Endothelial cell of umbilical vein (primary cell): Measurements from ENCODE around the gene S100Z. TPM values are rescaled to one million over a fixed set of nuclear protein-coding genes. Genes with fewer than 3 reads are reported as not detected.
A peak's percentile ranks its signal among the peaks of the same experiment; 100 is the strongest.

Experiments
- BruUV-seq: library from RNA; stranded (reverse); fragments of 400-500 nt; replicated peaks from 2 replicates; lab custom pipeline; 2021; lab: Mats Ljungman, UMichigan
- CTCF ChIA-PET: fragments of 300-600, 350-600 bp; sonication (Branson Sonifier 250); formaldehyde crosslinking; loops from one replicate; lab custom pipeline; 2021; ENCODE audit warnings: antibody characterized with exemption, inconsistent platforms; lab: Charles Lee
- POLR2A ChIA-PET: fragments of 300-600, 350-600 bp; sonication (Branson Sonifier 250); formaldehyde crosslinking; loops from one replicate; lab custom pipeline; 2021; ENCODE audit warnings: antibody characterized with exemption, inconsistent platforms; lab: Charles Lee
- DNase-seq: peaks from one replicate; pipeline ENCODE4 v3.0.0-alpha.2; 2011; ENCODE audit warnings: low read depth, low spot score
- FAIRE-seq: peaks from 2 replicates; lab custom pipeline; 2011; peaks lifted over from hg19 to GRCh38; lab: Jason Lieb, UNC
- H2AFZ ChIP-seq: 2 replicates; pipeline ENCODE4 v1.6.0; 2012; ENCODE audit warnings: low read depth, low read length, control low read depth, inconsistent platforms
- H3K27ac ChIP-seq: 2 replicates; pipeline ENCODE4 v1.5.1; 2011; ENCODE audit warnings: low read depth, mild to moderate bottlenecking, control low read depth, low read length, moderate library complexity; ENCODE audit not compliant: insufficient read depth
- H3K27me3 ChIP-seq, 2 experiments: 2 replicates each; pipeline versions ENCODE4 v1.6.0 to v1.6.1; 2011; ENCODE audit warnings: low read length in 2 of 2, mixed read lengths in 1 of 2; ENCODE audit not compliant: control insufficient read depth in 2 of 2, insufficient read depth in 2 of 2
- H3K36me3 ChIP-seq, 2 experiments: 2 replicates in 1 of 2; 3 replicates in 1 of 2; pipeline ENCODE4 v1.5.1; 2011; ENCODE audit warnings: low read length in 2 of 2, mild to moderate bottlenecking in 1 of 2, moderate library complexity in 1 of 2; ENCODE audit not compliant: control insufficient read depth in 2 of 2, insufficient read depth in 2 of 2; ENCODE audit errors: extremely low read depth in 1 of 2
- H3K4me1 ChIP-seq: 3 replicates; pipeline ENCODE4 v1.5.1; 2011; ENCODE audit warnings: mild to moderate bottlenecking, low read length; ENCODE audit not compliant: control insufficient read depth, insufficient read depth; ENCODE audit errors: extremely low read depth
- H3K4me2 ChIP-seq: 2 replicates; pipeline ENCODE4 v1.6.1; 2011; ENCODE audit warnings: low read length, control low read depth, mixed read lengths; ENCODE audit not compliant: insufficient read depth
- H3K4me3 ChIP-seq, 3 experiments: fragments of 200-600 bp in 1 of 3; sonication (generic), shearing (Covaris generic) in 1 of 3; replicated peaks in 1 of 3; 2 replicates each; pipeline ENCODE4 v1.5.1; 2011 to 2016; ENCODE audit warnings: control low read depth in 3 of 3, low read length in 3 of 3, mild to moderate bottlenecking in 2 of 3, inconsistent platforms in 1 of 3, low read depth in 1 of 3, moderate library complexity in 1 of 3; ENCODE audit not compliant: insufficient read depth in 1 of 3
- H3K79me2 ChIP-seq: 2 replicates; pipeline ENCODE4 v1.6.0; 2012; ENCODE audit warnings: low read length, inconsistent platforms; ENCODE audit not compliant: control insufficient read depth, insufficient read depth
- H3K9ac ChIP-seq: replicated peaks from 2 replicates; pipeline ENCODE3; 2011; ENCODE audit warnings: low read length, control low read depth; ENCODE audit not compliant: insufficient read depth; ENCODE audit errors: extremely low read depth
- H3K9me1 ChIP-seq: replicated peaks from 3 replicates; pipeline ENCODE4 v1.6.0; 2011; ENCODE audit warnings: mild to moderate bottlenecking, low read length; ENCODE audit not compliant: control insufficient read depth, insufficient read depth; ENCODE audit errors: extremely low read depth
- H3K9me3 ChIP-seq: replicated peaks from 2 replicates; pipeline ENCODE4 v1.5.1; 2012; ENCODE audit warnings: low read length, inconsistent platforms; ENCODE audit not compliant: control insufficient read depth, insufficient read depth
- H4K20me1 ChIP-seq: replicated peaks from 2 replicates; pipeline ENCODE3; 2011; ENCODE audit warnings: mild to moderate bottlenecking, low read length; ENCODE audit not compliant: control insufficient read depth, insufficient read depth; ENCODE audit errors: extremely low read depth
- CTCF ChIP-seq, 2 donors: IDR thresholded peaks; 1 replicate in 1 of 2; 2 replicates in 1 of 2; pipeline ENCODE4 v1.5.1; 2011; ENCODE audit warnings: low read length in 2 of 2, mild to moderate bottlenecking in 2 of 2, moderate library complexity in 2 of 2, control low read depth in 1 of 2, inconsistent platforms in 1 of 2, low read depth in 1 of 2; ENCODE audit not compliant: insufficient read depth in 1 of 2; ENCODE audit errors: extremely low read depth in 1 of 2
- EZH2 ChIP-seq: IDR thresholded peaks from 2 replicates; pipeline ENCODE4 v1.6.1; 2012; ENCODE audit warnings: borderline replicate concordance, low read depth, mild to moderate bottlenecking, moderate library complexity, low read length, inconsistent platforms; ENCODE audit not compliant: severe bottlenecking
- FOS ChIP-seq: IDR thresholded peaks from 2 replicates; pipeline ENCODE4 v1.6.1; 2011; ENCODE audit warnings: mild to moderate bottlenecking, low read length, moderate library complexity, borderline replicate concordance; ENCODE audit not compliant: insufficient read depth
- GATA2 ChIP-seq: IDR thresholded peaks from 2 replicates; pipeline ENCODE4 v1.7.0; 2011; ENCODE audit warnings: low read depth, mild to moderate bottlenecking, moderate library complexity, mixed read lengths, low read length; ENCODE audit not compliant: insufficient read length, insufficient read depth
- JUN ChIP-seq: IDR thresholded peaks from 2 replicates; pipeline ENCODE4 v1.6.1; 2011; ENCODE audit warnings: borderline replicate concordance, low read depth; ENCODE audit not compliant: insufficient read length, insufficient read depth
- MAX ChIP-seq: IDR thresholded peaks from 2 replicates; pipeline ENCODE4 v1.6.1; 2011; ENCODE audit not compliant: insufficient read depth, insufficient read length
- MYC ChIP-seq: IDR thresholded peaks from one replicate; pipeline ENCODE4 v1.6.1; 2011; ENCODE audit warnings: mild to moderate bottlenecking, low read depth, low read length
- POLR2A ChIP-seq: IDR thresholded peaks from 2 replicates; pipeline ENCODE4 v1.6.1; 2012; ENCODE audit warnings: low read depth, mild to moderate bottlenecking, control low read depth, low read length
- POLR2AphosphoS5 ChIP-seq: IDR thresholded peaks from 2 replicates; pipeline ENCODE4 v1.6.1; 2012; ENCODE audit warnings: low read depth, mild to moderate bottlenecking, control low read depth, low read length, moderate library complexity; ENCODE audit not compliant: insufficient read depth
- dilution Hi-C: fragments of 300-500 bp; cut with MboI; formaldehyde crosslinking; loops from one replicate; pipeline ENCODE4 v1.15.0; 2019; ENCODE audit warnings: low sequenced_read_pairs; ENCODE audit not compliant: extremely low pct_ligation_motif_present
- intact Hi-C: fragments of 100-400 bp; cut with micrococcal nuclease; formaldehyde crosslinking; loops from one replicate; pipeline ENCODE4 v1.10.0; 2022
- polyA plus RNA-seq, 4 experiments: library from polyadenylated mRNA; depleted of rRNA in 3 of 4; stranded (reverse) in 3 of 4; unstranded in 1 of 4; fragments of >200 nt; gene quantifications; 2 replicates each; pipeline versions ENCODE4 v1.2.1 to v1.2.3, GENCODE V29; 2011 to 2012; ENCODE audit warnings: missing spikeins in 1 of 4
- total RNA-seq: library from RNA; stranded (reverse); gene quantifications from 2 replicates; pipeline ENCODE4 v1.2.3, GENCODE V29; 2021

Gene S100Z
- total and polyA plus RNA-seq, 2 donors (not counting 3 experiments of a cell fraction or from before 2014, with no cell fraction given) = not detected

- Histone ChIP-seq H3K27me3 (no peaks in the 10 kb centered on the region), H4K20me1 (no peaks in the 10 kb centered on the region), H3K4me3 (no peak overlapping the region), H3K9me1 (no peaks in the 10 kb centered on the region), H3K4me2 (no peak overlapping the region), H2AFZ (no peak overlapping the region), H3K4me1 (peaks cover 20% of the 10 kb centered on the region), H3K9ac (no peak overlapping the region), H3K9me3 (no peaks in the 10 kb centered on the region), H3K27ac (no peak overlapping the region), H3K79me2 (peaks cover 4% of the 10 kb centered on the region), H3K36me3 (peaks cover 5 to 9% of the 10 kb centered on the region in 2 experiments)
- POLR2A ChIA-PET = no interaction called here
- intact Hi-C loops = no loop called here
- DNase-seq (peak; percentile 24), FAIRE-seq (peak; percentile 44)
- no peak for TF ChIP-seq POLR2A
- TF ChIP-seq FOS = no peak
- TF ChIP-seq JUN = no peak
- TF ChIP-seq MYC = no peak
- no peak for TF ChIP-seq CTCF (IDR thresholded peaks at IDR 0.05; ENCODE audit: extremely low read depth in 1 of 2, insufficient read depth in 1 of 2, low read depth in 1 of 2, low read length in 2 of 2)
- TF ChIP-seq MAX = no peak
- TF ChIP-seq EZH2 = no peak
- TF ChIP-seq GATA2 = no peak
- TF ChIP-seq POLR2AphosphoS5 = no peak
- CTCF ChIA-PET = interaction anchor here (0.7 to 1.5 kb wide), 4 partner anchors 16 to 235 kb away, joined by 3 to 5 read pairs (median 4); no protein-coding TSS in a partner anchor
- no TSS peak for BruUV-seq
- dilution Hi-C loops = no loop called here
Observed at GRCh38 chr5:76836181-76836580, 13.6 kb upstream of the S100Z start.
